ENCODE results near the gene MYO3B.

DNA sequence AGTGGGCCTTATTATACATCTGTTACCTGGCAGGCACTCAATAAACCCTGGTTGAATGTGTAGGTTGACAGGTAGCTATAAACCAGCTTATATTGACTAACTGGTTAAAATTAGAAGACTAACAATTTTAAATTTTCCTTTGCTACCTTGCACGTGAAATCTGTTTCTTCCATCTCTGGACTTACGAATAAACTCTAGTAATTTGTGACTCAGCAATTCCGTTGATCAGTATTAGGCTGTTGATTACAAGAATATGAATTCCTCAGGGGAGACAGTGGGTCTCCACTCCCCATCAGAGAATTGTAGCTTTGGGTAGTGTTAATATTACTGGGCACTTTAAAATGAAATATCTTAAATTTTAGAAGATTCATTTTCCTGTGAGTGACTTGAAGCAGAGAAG, 399.4 kb downstream of the MYO3B start:
- TF ChIP-seq, protein P1, sequence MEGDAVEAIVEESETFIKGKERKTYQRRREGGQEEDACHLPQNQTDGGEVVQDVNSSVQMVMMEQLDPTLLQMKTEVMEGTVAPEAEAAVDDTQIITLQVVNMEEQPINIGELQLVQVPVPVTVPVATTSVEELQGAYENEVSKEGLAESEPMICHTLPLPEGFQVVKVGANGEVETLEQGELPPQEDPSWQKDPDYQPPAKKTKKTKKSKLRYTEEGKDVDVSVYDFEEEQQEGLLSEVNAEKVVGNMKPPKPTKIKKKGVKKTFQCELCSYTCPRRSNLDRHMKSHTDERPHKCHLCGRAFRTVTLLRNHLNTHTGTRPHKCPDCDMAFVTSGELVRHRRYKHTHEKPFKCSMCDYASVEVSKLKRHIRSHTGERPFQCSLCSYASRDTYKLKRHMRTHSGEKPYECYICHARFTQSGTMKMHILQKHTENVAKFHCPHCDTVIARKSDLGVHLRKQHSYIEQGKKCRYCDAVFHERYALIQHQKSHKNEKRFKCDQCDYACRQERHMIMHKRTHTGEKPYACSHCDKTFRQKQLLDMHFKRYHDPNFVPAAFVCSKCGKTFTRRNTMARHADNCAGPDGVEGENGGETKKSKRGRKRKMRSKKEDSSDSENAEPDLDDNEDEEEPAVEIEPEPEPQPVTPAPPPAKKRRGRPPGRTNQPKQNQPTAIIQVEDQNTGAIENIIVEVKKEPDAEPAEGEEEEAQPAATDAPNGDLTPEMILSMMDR (IDR thresholded peaks at IDR 0.05) = no peak
- no peak for TF ChIP-seq POLR2AphosphoS5 (IDR thresholded peaks at IDR 0.05)
- no peak for TF ChIP-seq EP300 (IDR thresholded peaks at IDR 0.05)

Measured in sigmoid colon (tissue), 4 donors.